Amniotic stem cell (primary cell): Measurements from ENCODE around the gene SDHAF3.
"Not testable (repeated sequence)": the region's sequence is repeated elsewhere in the genome, so short reads cannot be mapped to it uniquely, and the experiment has no call there.

ENCODE experiments used
- DNase-seq: peaks from one replicate; lab custom pipeline; 2025; lab: John Stamatoyannopoulos, UW

The SDHAF3 gene

GRCh38 chr7:97117372-97118188 is at the start of gene SDHAF3:
TSS of gene SDHAF3 (plus strand) at chr7:97117698. CDS start at chr7:97117724, 26 bp downstream.
- peak; percentile 91 for DNase-seq

GRCh38 chr7:97072025-97072424 is 45.5 kb upstream of the SDHAF3 start:
- DNase-seq: not testable (repeated sequence)

GRCh38 chr7:97075928-97076327 is 41.6 kb upstream of the SDHAF3 start:
- DNase-seq: no peak

GRCh38 chr7:97078023-97078969 is 39.2 kb upstream of the SDHAF3 start:
- no peak for DNase-seq

GRCh38 chr7:97079300-97079699 is 38.2 kb upstream of the SDHAF3 start:
- no peak for DNase-seq

- DNase-seq: no peak
Measured at GRCh38 chr7:97081521-97082300, 35.8 kb upstream of the SDHAF3 start.

GRCh38 chr7:97088364-97088763 is 29.1 kb upstream of the SDHAF3 start:
- no peak for DNase-seq

- no peak for DNase-seq
Measured at GRCh38 chr7:97089771-97090170, 27.7 kb upstream of the SDHAF3 start.

- DNase-seq: no peak
Measured at GRCh38 chr7:97090761-97091353, 26.6 kb upstream of the SDHAF3 start.

- no peak for DNase-seq
Measured at GRCh38 chr7:97094284-97094930, 23.1 kb upstream of the SDHAF3 start.

GRCh38 chr7:97096037-97096436 is 21.5 kb upstream of the SDHAF3 start:
- no peak for DNase-seq

GRCh38 chr7:97096661-97097060 is 20.8 kb upstream of the SDHAF3 start:
- no peak for DNase-seq

- DNase-seq: peak; percentile 33
Measured at GRCh38 chr7:97104719-97105238, 12.7 kb upstream of the SDHAF3 start.

- DNase-seq: no peak
Measured at GRCh38 chr7:97107192-97107800, 10.2 kb upstream of the SDHAF3 start.

- no peak for DNase-seq
Measured at GRCh38 chr7:97116308-97116707, 1.2 kb upstream of the SDHAF3 start.

GRCh38 chr7:97117035-97117371 is 495 bp upstream of the SDHAF3 start:
- no peak for DNase-seq

GRCh38 chr7:97118306-97118917 is 914 bp downstream of the SDHAF3 start:
- no peak for DNase-seq

- DNase-seq: no peak
Measured at GRCh38 chr7:97119747-97120146, 2.2 kb downstream of the SDHAF3 start.

- DNase-seq: no peak
Measured at GRCh38 chr7:97120713-97121457, 3.4 kb downstream of the SDHAF3 start.
